Activated effector memory CD4-positive, alpha-beta T cell treated with anti-CD3 and anti-CD28 coated beads, Interleukin-2, amount 50 U/mL, for 16 hours (primary cell): Measurements from ENCODE around the gene CABP2.
"Not testable (repeated sequence)": the region's sequence is repeated elsewhere in the genome, so short reads cannot be mapped to it uniquely, and the experiment has no call there.

Source experiments
- DNase-seq: peaks from one replicate; pipeline ENCODE4 v3.0.0-alpha.2; 2020

Gene CABP2

DNA sequence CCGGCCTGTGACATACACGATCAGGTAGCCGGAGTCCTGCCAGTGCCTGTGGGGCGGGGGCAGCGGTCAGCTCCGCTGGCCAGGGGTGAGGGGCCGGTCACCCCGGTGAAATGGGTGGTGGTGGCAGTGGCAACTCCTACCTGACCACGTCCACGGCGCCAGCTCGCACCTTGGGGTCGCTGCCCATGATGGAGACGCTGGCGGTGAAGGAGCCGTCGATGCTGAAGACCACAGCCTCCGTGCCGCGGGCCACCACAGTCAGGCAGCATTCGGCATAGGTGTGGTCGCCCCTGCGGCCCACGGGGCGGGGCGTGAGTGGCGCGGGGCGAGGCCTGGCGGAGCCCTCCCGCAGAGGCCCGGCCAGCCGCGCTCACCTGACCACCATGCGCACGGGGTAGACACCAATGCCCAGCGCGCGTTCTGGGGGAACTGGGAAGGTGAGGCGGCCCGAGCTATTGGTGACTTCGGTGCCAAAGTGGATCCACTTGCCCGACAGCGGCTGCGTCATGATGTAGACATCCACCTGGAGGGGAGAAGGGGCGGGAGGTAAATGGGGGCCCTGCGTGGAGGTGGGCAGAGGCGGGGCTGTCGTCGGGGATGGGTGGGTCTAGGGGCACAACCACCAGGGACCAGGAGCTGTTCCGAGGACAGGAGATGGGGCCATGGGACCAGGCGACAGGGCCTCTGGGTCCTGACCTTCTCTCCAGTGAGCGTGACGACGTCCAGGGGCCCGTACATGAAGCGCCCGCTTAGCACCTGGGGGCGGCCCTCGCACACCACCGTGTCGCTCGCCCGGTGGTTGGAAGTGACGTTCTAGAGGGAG, 29.5 kb downstream of the CABP2 start:
- DNase-seq = peak; percentile 61

DNA sequence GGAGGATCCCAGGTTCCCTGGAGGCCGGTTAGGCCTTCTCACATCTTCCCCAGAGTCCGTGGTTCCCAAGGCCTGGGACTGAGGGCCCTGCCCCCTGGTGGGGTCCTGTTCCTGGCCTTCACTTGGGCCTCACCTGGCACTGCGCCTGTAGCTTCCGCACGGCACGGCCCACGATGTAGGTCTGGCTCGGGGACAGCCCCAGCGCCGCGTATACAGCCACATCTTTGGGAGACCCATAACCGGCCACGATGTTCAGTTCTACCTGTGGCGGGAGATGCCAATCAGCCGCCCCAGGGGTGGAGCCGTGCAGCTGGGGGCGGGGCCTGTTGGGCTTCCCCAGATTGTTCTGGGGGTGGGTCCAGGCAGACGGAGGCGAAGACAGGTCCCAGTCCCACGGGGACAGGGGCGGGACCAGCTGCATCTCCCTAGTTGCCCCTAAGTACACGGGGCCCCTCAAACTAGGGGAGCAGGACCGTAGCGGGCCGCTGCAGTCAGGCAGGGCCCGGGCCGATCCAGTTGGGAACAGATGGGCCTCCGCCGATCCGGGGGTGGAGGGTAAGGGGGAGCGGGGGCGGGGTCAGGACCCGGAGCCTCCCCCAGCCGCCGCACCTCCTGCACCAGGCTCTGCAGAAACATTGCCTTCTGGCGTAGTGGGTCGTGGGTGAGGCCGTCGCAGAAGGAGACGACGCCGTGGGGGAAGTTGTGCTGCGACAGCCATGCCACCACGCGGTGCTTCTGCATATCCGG, 30.3 kb downstream of the CABP2 start:
- DNase-seq = peak; percentile 68

DNA sequence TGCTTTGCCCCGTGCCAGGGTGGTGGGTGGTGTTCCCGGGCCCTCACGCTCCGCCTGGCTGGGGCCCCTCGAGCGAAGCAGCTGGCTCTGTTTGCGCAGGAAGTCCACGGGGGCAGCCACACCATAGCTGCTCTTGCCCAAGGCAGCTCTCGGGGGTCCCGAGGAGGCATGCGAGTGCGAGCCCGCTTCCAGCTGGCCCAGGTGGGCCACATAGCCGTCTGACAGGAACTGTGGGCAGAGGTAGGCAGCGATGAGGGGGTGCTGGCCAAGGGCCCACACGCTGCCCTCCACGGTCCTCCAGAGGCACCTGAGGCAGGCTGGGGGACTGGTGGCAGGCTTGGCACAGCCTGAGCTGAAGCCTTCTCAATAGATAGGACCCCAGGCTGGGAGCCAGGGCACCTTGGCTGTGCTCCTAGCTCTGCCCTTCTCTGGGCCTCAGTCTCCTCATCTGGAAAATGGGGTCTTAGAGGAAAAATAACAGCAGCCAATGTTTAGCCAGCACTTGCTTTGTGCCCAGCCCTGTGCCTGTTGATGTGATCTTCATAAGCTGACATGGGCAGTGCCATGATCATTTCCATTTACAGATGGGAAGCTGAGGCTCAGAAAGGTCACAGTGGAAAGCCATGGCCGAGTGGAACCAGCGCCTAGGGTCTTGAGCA, 31.0 kb downstream of the CABP2 start:
- DNase-seq = peak; percentile 59

DNA sequence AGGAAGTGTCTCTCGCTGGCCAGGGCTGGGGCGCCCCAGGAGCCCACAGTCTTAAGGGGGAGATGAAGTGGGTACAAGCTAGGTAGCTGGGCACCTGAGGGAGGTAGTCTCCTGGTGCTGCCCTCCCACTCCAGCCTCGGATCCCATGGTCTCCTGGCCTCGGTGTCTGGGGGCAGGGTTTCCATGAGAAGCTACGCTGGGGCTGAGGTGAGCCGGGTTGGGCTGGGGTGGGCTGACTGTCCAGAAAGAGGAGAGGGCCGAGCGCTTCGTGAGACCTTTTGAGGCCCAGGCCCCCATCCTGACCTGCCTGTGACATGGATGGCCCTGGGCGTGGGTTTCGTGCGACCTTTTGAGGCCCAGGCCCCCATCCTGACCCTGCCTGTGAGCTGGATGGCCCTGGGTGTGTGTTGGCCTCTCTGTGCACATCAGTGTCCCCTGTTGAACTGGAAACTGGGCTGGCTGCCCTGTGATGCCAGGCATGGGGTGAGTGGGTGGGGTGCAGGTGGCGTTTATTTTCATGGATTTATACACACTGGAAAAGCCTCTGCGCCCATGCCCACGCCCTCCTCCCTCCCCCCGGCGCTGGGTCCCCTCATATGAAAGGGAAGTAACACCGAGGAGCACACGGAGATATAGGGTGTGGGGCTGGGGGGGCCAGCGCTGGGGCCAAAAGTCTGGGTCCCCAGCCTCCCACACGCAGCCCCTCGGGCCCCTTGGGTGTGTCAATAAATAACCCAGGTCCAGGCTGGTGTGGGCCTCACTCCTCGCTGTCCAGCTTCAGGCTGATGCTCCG, 31.8 kb downstream of the CABP2 start:
- peak; percentile 59 for DNase-seq

DNA sequence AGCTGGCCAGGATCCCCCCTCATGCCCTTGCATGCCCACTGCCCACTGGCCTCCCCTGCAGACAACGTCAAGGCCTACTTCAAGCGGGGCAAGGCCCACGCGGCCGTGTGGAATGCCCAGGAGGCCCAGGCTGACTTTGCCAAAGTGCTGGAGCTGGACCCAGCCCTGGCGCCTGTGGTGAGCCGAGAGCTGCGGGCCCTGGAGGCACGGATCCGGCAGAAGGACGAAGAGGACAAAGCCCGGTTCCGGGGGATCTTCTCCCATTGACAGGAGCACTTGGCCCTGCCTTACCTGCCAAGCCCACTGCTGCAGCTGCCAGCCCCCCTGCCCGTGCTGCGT, 32.5 kb downstream of the CABP2 start:
- peak; percentile 61 for DNase-seq

GRCh38 chr11:67489885-67490726, 33.1 kb downstream of the CABP2 start:
- DNase-seq = no peak

- DNase-seq = no peak
These were observed 33.9 kb downstream of the CABP2 start for GRCh38 chr11:67489203-67489884.

- peak; percentile 82 for DNase-seq
These were observed 36.6 kb downstream of the CABP2 start for GRCh38 chr11:67486481-67487195.

DNA sequence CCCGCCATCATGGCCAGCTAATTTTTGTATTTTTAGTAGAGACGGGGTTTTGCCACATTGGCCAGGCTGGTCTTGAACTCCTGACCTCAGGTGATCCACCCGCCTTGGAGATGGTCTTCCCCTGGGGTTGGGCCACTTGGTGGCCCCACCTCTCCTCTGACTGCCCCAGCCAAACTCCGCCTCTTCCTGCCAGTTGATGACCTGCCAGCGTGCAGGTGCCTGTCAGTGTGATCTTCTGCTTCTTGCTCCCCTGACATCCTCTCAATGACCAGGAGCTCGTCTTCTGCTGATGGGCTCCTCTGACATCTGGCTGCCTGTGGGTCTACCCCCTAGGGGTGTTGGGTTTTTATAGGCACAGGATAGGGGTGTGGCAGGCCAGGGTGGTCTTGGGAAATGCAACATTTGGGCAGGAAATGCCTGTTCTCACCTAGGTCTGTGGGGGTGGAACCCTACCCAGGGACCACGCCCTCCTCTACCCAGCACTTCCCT, 37.3 kb downstream of the CABP2 start:
- DNase-seq = peak; percentile 79

- peak; percentile 88 for DNase-seq
These were observed 38.4 kb downstream of the CABP2 start for GRCh38 chr11:67484847-67485311.

DNA sequence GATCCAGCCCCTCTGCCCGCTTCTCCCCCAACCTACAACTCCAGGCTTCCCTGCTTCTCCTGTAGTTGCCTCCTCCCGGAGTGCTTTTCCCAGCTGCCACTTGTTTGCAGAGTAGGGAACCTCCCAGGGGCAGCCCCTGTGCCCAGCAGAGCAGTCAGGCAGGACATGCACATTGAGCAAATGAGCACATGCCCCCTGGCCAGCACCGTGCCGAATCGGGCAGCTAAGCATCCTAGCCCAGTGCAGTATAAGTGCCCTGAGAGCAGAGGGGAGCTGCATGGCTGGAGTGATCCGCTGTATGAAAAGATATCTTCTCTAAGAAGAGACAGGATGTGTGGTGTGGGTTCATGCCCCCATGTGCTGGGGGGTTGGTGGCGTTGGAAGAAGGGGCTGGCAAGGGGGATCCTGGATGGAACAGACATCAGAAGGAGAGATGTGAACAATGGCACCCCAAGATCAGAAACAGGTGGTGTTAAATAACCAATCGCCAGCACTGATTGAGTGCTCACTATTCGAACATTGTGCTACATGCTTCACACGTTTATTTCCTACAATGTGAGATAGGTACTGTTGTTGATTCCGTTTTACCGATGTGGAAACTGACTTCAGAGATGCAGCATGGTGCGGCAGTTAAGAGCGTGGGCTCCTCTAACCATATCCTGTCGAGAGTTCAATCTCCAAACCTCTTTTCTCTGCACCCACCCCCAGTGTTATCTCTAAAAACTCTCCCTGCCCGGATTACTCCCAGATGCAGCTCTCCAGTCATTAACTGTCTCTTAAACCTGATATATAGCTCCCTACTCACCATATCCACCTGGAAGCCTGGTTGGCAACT, 39.2 kb downstream of the CABP2 start:
- DNase-seq = peak; percentile 79

DNA sequence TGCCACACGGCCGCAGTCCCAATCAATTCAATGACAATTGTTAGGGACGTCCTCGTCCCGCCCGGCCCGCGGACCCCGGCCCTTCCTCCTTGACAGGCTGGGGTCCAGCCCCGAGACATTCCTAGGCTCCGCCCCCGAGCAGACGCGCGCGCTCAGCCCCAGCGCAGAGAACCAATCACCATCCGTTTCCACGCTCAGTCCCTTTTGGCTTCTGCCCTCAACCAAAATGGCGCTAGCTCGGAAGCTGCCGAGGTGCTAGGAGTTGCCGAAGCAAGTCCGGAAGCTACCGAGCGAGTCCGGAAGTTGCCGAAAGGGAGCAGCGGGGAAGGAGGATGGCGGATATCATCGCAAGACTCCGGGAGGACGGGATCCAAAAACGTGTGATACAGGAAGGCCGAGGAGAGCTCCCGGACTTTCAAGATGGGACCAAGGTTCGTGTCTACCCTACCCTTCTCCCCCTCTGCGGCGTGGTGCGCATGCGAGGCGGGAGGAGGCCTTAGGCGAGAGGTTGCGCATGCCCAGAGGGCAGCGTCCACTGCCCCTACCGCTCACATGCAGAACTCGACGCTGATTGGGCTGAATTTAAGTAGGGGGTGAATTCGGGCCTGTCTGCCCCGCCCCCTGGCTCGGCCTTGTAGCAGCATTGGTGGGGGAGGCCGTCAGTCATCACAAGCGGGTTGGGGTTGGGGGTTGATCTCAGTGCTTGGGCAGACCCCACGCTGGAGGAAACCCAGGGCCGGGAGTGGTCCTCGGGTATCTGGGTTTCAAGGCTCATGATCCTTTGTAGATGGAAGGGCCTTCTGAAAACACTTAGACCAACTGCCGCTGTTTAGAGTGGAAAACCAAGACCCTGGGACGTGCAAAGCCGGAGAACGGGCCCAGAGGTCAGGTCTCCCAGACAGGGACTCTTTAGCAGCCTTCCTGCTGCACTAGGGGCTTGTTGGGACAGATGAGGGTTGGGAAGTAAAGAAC, 40.1 kb downstream of the CABP2 start, which contains the start of gene AIP:
Gene AIP (plus strand): TSS at position 200 of the 972 bp plus-strand sequence. CDS start 133 bp downstream, at position 333.
- peak; percentile 98 for DNase-seq

- no peak for DNase-seq
These were observed 40.9 kb downstream of the CABP2 start for GRCh38 chr11:67482275-67482826.

GRCh38 chr11:67477344-67478050, 45.7 kb downstream of the CABP2 start:
- DNase-seq = not testable (repeated sequence)

- not testable (repeated sequence) for DNase-seq
These were observed 46.6 kb downstream of the CABP2 start for GRCh38 chr11:67476692-67477091.

- no peak for DNase-seq
These were observed 50.4 kb downstream of the CABP2 start for GRCh38 chr11:67472882-67473281.
